Loucy (cell line): ENCODE data around the gene SHC3.

Experiments
- H2AFZ ChIP-seq: fragments of 200-600 bp; sonication (generic); 2 replicates; pipeline ENCODE4 v1.6.0; 2016; ENCODE audit warnings: antibody characterized with exemption, mild to moderate bottlenecking, low read length, moderate library complexity
- H3F3A ChIP-seq: fragments of 200-600 bp; 2 replicates; pipeline ENCODE4 v1.6.0; 2016; ENCODE audit warnings: antibody characterized with exemption, low read depth, mild to moderate bottlenecking
- H3K27me3 ChIP-seq: fragments of 200-600 bp; sonication (generic); 2 replicates; pipeline ENCODE4 v1.6.1; 2014; ENCODE audit warnings: low read length, mild to moderate bottlenecking; ENCODE audit not compliant: insufficient read depth, poor library complexity, severe bottlenecking
- H3K36me3 ChIP-seq: fragments of 200-600 bp; sonication (generic); 2 replicates; pipeline ENCODE4 v1.6.1; 2016; ENCODE audit warnings: low read length; ENCODE audit not compliant: insufficient read depth
- H3K4me1 ChIP-seq: fragments of 200-600 bp; sonication (generic); 2 replicates; pipeline ENCODE4 v1.5.1; 2014; ENCODE audit warnings: low read length, mild to moderate bottlenecking; ENCODE audit not compliant: insufficient read depth, poor library complexity, severe bottlenecking
- H3K4me2 ChIP-seq: fragments of 200-600 bp; sonication (generic); 2 replicates; pipeline ENCODE4 v1.6.0; 2014; ENCODE audit warnings: antibody characterized with exemption, low read length, low read depth, mild to moderate bottlenecking; ENCODE audit not compliant: poor library complexity, severe bottlenecking
- H3K4me3 ChIP-seq: fragments of 200-600 bp; sonication (generic); 2 replicates; pipeline ENCODE4 v1.5.1; 2014; ENCODE audit warnings: low read length, mild to moderate bottlenecking, mixed read lengths; ENCODE audit not compliant: poor library complexity, severe bottlenecking
- H3K79me2 ChIP-seq: fragments of 200-600 bp; sonication (generic); 2 replicates; pipeline ENCODE4 v1.6.1; 2014; ENCODE audit warnings: low read length; ENCODE audit not compliant: insufficient read depth
- H3K9ac ChIP-seq: fragments of 200-600 bp; sonication (generic); 2 replicates; pipeline ENCODE4 v1.6.0; 2014; ENCODE audit warnings: mild to moderate bottlenecking, low read depth, low read length, moderate library complexity; ENCODE audit not compliant: poor library complexity, severe bottlenecking
- H3K9me2 ChIP-seq: fragments of 200-600 bp; sonication (generic); replicated peaks from 2 replicates; pipeline ENCODE4 v1.6.1; 2016; ENCODE audit warnings: low read depth, low read length, mixed read lengths
- H3K9me3 ChIP-seq: fragments of 200-600 bp; sonication (generic); 2 replicates; pipeline ENCODE4 v1.6.1; 2014; ENCODE audit warnings: mild to moderate bottlenecking, antibody characterized with exemption, low read length, low read depth; ENCODE audit not compliant: insufficient read depth
- H4K20me1 ChIP-seq: fragments of 200-600 bp; sonication (generic); 2 replicates; pipeline ENCODE4 v1.6.0; 2014; ENCODE audit warnings: antibody characterized with exemption, low read length, mild to moderate bottlenecking; ENCODE audit not compliant: insufficient read depth, poor library complexity, severe bottlenecking
- EZH2phosphoT487 ChIP-seq: fragments of 200-600 bp; IDR thresholded peaks from 2 replicates; pipeline ENCODE4 v1.6.1; 2018; ENCODE audit warnings: antibody characterized with exemption, mild to moderate bottlenecking, moderate library complexity, borderline replicate concordance
- TF ChIP-seq, protein P1 (sequence below): fragments of 200-600 bp; sonication (generic); conservative IDR thresholded peaks from 2 replicates; pipeline ENCODE4 v1.5.1; 2014; ENCODE audit warnings: mild to moderate bottlenecking, antibody characterized with exemption, low read length

The SHC3 gene

DNA sequence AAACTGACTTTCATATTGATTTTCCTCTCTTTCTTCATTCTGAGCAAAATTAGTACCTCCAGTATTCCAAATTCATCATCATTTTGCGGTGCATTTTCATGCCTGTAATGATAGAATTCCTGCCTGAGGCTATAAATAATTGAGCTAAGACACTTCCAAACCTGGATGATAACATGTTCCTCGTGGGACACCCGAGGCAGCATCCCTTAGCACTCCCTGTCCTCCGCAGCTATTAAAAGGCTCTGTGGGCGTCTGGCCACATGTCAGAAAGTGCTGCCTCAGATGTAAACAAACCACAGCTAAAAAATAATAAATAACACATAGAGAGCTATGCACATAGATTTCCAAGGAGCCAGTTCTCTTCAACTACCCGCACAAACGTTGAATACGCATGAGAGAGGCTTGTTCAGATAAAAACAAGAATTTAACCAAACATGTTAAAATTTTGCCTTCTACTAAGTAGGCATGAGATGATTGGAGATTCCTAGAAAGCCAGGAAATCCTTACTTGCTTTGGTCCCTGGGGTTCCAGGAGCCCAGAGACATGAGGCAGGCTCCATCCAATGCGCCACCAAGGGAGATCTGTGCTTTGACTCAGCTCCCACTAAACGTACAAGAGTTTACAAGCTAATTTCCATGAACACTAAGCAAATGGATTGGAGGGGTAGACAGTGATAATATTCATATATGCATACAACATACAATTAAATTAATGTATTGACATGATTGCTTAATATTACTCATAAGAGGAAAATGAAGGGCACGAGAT is 82.7 kb downstream of the SHC3 start:
- no peak for TF ChIP-seq EZH2phosphoT487
- TF ChIP-seq, protein P1, sequence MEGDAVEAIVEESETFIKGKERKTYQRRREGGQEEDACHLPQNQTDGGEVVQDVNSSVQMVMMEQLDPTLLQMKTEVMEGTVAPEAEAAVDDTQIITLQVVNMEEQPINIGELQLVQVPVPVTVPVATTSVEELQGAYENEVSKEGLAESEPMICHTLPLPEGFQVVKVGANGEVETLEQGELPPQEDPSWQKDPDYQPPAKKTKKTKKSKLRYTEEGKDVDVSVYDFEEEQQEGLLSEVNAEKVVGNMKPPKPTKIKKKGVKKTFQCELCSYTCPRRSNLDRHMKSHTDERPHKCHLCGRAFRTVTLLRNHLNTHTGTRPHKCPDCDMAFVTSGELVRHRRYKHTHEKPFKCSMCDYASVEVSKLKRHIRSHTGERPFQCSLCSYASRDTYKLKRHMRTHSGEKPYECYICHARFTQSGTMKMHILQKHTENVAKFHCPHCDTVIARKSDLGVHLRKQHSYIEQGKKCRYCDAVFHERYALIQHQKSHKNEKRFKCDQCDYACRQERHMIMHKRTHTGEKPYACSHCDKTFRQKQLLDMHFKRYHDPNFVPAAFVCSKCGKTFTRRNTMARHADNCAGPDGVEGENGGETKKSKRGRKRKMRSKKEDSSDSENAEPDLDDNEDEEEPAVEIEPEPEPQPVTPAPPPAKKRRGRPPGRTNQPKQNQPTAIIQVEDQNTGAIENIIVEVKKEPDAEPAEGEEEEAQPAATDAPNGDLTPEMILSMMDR: no peak
- no peak overlapping the region for H3K9ac ChIP-seq
- no peaks in the 10 kb centered on the region for H3K9me3 ChIP-seq
- H4K20me1 ChIP-seq: no peaks in the 10 kb centered on the region
- H3K79me2 ChIP-seq: no peaks in the 10 kb centered on the region
- H3K4me2 ChIP-seq: no peak overlapping the region
- H2AFZ ChIP-seq: no peak overlapping the region
- H3K36me3 ChIP-seq: no peaks in the 10 kb centered on the region
- H3F3A ChIP-seq: no peaks in the 10 kb centered on the region
- H3K9me2 ChIP-seq: no peaks in the 10 kb centered on the region
- no peaks in the 10 kb centered on the region for H3K4me1 ChIP-seq
- no peaks in the 10 kb centered on the region for H3K27me3 ChIP-seq
- H3K4me3 ChIP-seq: no peak overlapping the region

DNA sequence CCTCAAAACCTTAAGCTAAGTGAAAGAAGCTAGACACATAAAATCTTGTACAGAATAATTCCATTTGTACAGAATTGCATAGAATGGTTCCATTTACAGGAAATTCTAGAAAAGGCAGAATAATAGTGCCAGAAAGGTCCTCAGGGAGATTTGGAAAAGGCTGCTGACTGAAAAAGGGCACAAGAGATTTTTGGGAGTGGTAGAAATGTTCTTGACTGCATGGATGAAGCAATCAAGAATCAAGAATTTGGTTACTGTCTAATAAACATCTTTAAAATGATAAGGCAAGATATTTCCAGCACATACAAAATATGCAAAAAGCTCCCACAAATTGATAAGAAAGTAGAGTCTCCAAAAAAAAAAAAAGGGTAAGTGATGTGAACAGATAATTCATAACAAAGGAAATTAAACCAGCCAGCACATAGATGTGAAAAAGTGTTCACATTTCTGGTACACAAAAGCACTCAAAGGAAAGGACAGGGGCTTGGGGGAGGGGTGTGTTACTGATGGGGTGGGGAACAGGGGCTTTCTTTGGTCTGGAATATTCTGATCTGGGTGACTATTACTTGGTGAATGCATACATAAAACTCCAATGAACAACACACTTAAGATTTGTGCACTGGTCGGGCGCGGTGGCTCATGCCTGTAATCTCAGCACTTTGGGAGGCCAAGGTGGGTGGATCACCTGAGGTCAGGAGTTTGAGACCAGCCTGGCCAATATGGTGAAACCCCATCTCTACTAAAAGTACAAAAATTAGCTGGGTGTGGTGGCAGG is 85.2 kb downstream of the SHC3 start:
- Histone ChIP-seq H4K20me1 (no peaks in the 10 kb centered on the region), H3K9me3 (no peaks in the 10 kb centered on the region), H2AFZ (no peak overlapping the region), H3K4me2 (no peak overlapping the region), H3F3A (no peaks in the 10 kb centered on the region), H3K9me2 (no peaks in the 10 kb centered on the region), H3K27me3 (no peaks in the 10 kb centered on the region), H3K4me3 (no peak overlapping the region), H3K36me3 (no peaks in the 10 kb centered on the region), H3K9ac (no peak overlapping the region), H3K79me2 (no peaks in the 10 kb centered on the region), H3K4me1 (no peaks in the 10 kb centered on the region)
- TF ChIP-seq, protein P1: no peak
- no peak for TF ChIP-seq EZH2phosphoT487

DNA sequence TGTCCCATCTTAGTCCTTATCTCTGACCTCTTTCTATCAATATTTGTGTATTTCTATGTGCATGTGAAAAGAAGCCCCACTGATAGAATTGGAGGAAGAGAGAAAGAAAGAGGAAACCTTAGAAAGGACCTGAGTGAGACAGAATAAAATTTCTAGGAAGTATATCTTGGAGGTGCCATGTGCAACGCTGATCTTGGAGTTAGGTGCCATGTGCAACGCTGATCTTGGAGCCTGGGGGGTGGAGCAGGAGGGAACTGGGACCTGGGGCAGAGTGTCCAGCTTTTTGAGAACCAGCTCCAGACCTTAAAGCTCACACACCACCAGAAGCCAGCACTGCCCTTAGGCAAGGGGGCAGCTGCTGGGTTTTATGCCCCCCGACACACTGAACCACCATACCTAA is 89.4 kb downstream of the SHC3 start:
- H2AFZ ChIP-seq: no peak overlapping the region
- no peaks in the 10 kb centered on the region for H3K9me2 ChIP-seq
- H3K9ac ChIP-seq: no peak overlapping the region
- no peak overlapping the region for H3K4me3 ChIP-seq
- H3K79me2 ChIP-seq: no peaks in the 10 kb centered on the region
- H3K27me3 ChIP-seq: no peaks in the 10 kb centered on the region
- no peaks in the 10 kb centered on the region for H3F3A ChIP-seq
- no peaks in the 10 kb centered on the region for H3K9me3 ChIP-seq
- H3K4me2 ChIP-seq: no peak overlapping the region
- no peaks in the 10 kb centered on the region for H3K36me3 ChIP-seq
- no peaks in the 10 kb centered on the region for H4K20me1 ChIP-seq
- no peak for TF ChIP-seq EZH2phosphoT487
- TF ChIP-seq, protein P1: no peak
- H3K4me1 ChIP-seq: no peaks in the 10 kb centered on the region
